DND-41 (cell line): ENCODE results near the gene TBCE.

Experiments used
- CTCF ChIP-seq: IDR thresholded peaks from 2 replicates; pipeline ENCODE4 v1.5.1; 2012; ENCODE audit warnings: borderline replicate concordance, low read length, moderate library complexity, mild to moderate bottlenecking; ENCODE audit not compliant: poor library complexity, severe bottlenecking; ENCODE audit errors: extremely low read depth
- EZH2 ChIP-seq: IDR thresholded peaks from 3 replicates; pipeline ENCODE4 v1.6.1; 2012; ENCODE audit warnings: borderline replicate concordance, low read depth, mild to moderate bottlenecking, moderate library complexity, low read length, inconsistent platforms; ENCODE audit not compliant: severe bottlenecking

DNA sequence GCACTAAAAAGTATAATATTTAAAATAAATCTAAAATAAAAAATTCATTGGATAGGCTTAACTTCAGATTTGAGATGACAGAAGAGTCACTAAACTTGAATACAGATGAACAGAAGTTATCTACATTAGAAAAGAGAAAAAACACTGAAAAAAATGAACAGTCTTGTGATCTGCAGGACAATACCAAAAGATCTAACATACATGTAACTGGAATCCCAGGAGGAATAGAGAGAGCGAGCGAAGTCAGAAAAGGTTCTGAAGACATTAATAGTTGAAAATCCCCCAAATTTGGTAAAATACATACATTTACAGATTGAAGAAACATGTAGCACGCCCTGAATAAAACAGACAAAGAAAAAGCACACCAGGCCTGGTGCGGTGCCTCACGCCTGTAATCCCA, 115.9 kb downstream of the TBCE start:
- TF ChIP-seq CTCF (no peak), EZH2 (no peak)
